GM19193 (cell line): ENCODE data around the gene NCF4.

Experiments
- POLR2A ChIP-seq: IDR thresholded peaks from 4 replicates; pipeline ENCODE4 v1.6.1; 2011; ENCODE audit not compliant: insufficient read depth, insufficient read length; ENCODE audit errors: extremely low read depth

NCF4 gene

DNA sequence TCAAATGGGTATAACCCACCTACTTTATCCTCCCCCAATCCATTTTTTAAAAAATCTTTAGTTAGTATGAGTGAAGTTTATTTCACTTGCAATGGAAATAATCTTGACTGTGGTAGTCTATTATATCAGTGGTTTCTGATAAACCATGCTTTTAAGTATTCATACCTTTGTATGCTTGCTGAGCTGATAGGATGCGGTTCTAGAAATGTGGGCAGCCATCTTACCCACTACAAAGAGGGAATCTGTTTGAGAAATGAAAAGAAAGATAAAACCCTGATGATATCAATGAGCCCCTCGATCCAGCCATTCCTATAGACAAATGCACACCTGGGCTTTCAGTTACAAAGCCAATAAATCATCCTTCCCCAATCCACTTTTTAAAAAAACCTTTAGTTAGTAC, 30.2 kb upstream of the NCF4 start:
- TF ChIP-seq POLR2A: no peak

GRCh38 chr22:36831206-36831605, 29.6 kb upstream of the NCF4 start:
- TF ChIP-seq POLR2A: no peak

DNA sequence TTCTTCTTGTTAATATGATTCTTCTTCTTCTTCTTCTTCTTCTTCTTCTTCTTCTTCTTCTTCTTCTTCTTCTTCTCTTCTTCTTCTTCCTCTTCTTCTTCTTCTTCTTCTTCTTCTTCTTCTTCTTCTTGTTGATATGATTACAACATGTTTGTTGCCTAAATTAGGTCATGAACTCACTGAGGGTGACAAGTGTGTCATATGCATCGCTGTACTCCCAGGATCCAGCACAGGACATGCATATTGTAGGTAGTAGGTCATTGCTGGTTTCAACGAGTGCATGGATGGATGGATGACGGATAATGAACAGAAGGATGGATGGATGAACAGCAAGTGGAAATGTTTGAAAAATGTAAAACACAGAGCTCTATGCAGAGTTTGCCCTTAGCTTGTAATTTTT, 29.1 kb upstream of the NCF4 start:
- no peak for TF ChIP-seq POLR2A

- TF ChIP-seq POLR2A: no peak
Measured at GRCh38 chr22:36833073-36833472, 27.7 kb upstream of the NCF4 start.

GRCh38 chr22:36835903-36836302, 24.9 kb upstream of the NCF4 start:
- TF ChIP-seq POLR2A: no peak

GRCh38 chr22:36838119-36839030, 22.4 kb upstream of the NCF4 start:
- TF ChIP-seq POLR2A: no peak

- TF ChIP-seq POLR2A: no peak
Measured at GRCh38 chr22:36839356-36840073, 21.3 kb upstream of the NCF4 start.

DNA sequence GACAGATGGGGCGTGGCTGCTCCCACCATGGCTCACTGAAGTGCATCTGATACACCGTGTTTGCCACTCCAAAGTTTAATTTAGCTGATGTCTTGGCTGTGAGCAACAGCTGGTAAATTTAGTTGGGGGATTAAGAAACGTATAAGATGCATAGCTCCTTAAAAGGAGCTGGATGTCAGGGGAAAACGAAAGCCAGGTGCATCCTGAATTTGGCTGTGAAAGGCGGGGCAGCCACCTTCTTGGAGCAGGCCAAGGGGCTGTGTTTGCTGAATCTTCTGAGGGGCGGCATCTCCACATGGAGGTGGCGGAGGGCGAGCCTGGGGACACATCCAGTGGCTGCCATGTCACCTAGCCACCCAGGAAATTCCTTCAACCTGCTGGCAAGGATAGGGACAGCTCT, 20.7 kb upstream of the NCF4 start:
- no peak for TF ChIP-seq POLR2A

DNA sequence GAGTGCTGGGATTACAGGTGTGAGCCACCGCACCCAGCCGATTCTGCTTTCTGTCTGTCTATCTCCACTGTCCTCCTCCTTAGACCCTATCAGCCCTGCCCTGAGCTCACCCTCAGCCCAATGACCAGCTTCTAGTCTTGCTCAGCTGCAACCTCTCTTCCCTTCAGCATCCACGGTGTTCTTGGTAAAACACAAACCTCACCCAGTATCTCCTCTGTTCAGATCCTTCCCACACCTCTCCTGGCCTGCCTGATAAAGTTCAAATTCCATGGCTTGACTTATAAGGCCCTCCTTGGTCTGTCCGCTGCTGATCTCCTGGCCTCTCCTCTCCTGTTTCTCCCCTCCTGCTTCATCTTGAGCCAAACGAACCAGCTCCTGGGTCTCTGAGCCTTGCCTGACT, 14.5 kb upstream of the NCF4 start:
- TF ChIP-seq POLR2A: no peak

DNA sequence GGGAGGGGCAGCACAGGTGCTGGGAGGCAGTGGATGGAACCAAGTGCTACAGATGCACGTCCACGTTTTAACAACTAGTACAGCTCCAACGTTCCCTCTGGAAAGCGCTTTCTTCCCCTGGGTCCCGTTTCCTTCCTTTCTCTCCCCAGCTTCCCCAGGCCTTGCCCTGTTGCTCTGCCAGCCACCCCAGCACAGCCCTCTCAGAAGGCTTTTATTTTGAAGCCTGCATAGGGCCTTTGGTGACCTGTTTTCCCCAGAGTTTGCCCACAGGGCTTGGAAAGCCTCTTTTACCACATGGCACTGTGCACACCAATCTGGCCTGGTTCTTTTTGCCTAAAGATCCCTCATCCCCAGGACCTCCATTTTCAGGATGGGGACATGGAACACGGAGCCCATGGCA, 13.9 kb upstream of the NCF4 start:
- TF ChIP-seq POLR2A: no peak

- TF ChIP-seq POLR2A: no peak
Measured at GRCh38 chr22:36850056-36850455, 10.8 kb upstream of the NCF4 start.

DNA sequence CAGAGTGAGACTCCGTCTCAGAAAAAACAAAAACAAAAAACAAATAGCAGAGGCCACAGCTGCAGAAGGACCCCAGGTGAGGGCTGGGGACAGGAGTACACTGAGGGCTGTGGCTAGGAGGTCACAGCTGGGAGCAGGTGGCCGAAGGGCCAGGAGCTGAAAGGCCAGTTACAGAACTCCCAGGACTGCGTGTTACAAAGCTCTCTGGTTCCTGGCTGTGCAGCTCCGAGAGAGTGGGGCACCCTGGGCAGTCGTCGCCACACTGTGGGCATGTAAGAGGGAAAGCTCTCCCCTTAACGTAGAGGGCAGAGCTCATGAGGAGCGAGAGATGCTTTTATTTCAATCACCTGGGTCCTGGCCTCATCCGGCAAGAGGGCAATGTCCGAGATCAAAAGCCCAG, 10.1 kb upstream of the NCF4 start:
- TF ChIP-seq POLR2A: no peak

GRCh38 chr22:36852056-36852973, 8.5 kb upstream of the NCF4 start:
- TF ChIP-seq POLR2A: no peak

DNA sequence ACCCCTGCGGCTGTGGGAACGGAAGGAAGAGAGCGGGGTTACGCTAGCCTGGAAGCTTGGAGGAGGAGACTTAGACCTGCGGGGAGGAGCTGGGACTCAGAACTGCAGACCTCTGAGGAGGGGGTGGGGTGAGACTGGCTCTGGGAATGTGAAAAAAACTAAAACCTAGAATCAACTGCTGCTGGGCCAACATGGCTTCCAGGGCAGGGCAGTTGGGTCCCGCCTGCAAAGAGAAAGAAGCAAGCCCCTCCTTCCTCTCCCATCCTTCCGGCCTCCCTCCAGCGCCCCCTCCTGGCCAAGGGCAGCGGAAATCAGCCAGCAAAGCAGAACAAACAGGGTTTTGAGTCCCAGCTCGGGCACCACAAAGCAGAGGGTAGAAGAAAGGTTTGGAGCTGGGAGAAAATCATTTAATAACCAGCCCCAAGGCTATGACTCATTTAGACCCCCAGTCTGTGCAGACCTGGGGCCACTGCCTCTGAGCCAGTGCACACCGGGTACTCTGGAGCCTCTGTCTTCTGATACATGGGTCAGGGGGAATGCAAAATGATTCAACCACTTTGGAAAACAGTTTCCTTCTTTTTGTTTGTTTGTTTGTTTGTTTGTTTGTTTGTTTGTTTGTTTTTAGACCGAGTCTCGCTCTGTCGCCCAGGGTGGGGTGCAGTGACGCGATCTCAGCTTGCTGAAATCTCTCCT, 7.3 kb upstream of the NCF4 start:
- no peak for TF ChIP-seq POLR2A
